ENCODE measurements around the gene SNX3.

Gene SNX3

GRCh38 chr6:108168501-108169463, 92.1 kb downstream of the SNX3 start:
- DNase-seq = no peak

DNA sequence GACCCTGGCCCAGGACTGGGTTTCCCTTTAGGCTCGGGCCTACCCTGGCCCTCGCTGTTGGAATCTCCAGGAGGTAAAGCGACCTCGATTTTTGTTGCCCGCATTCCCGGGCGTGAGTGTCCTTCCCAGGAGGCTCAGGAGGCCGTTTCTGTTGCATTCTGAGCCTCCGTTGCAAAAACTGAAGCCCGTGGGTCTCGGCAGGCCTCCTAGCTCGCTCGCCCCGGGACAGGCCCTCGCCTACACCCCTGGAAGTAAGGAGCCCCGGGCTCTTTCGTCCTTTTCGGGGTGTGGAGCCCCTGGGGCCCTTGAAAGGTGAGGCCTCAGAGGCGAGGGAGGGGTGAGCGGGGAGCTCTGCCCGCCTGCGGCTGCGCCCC, 92.8 kb downstream of the SNX3 start:
- DNase-seq = no peak

GRCh38 chr6:108167449-108168089, 93.3 kb downstream of the SNX3 start:
- no peak for DNase-seq

- no peak for DNase-seq
Measured at GRCh38 chr6:108166664-108167448, 94.0 kb downstream of the SNX3 start.

GRCh38 chr6:108165714-108166663, 94.9 kb downstream of the SNX3 start, which contains the start of gene NR2E1:
TSS of gene NR2E1 (plus strand) at chr6:108166022. CDS start at chr6:108166766, 744 bp downstream.
- DNase-seq = no peak

DNA sequence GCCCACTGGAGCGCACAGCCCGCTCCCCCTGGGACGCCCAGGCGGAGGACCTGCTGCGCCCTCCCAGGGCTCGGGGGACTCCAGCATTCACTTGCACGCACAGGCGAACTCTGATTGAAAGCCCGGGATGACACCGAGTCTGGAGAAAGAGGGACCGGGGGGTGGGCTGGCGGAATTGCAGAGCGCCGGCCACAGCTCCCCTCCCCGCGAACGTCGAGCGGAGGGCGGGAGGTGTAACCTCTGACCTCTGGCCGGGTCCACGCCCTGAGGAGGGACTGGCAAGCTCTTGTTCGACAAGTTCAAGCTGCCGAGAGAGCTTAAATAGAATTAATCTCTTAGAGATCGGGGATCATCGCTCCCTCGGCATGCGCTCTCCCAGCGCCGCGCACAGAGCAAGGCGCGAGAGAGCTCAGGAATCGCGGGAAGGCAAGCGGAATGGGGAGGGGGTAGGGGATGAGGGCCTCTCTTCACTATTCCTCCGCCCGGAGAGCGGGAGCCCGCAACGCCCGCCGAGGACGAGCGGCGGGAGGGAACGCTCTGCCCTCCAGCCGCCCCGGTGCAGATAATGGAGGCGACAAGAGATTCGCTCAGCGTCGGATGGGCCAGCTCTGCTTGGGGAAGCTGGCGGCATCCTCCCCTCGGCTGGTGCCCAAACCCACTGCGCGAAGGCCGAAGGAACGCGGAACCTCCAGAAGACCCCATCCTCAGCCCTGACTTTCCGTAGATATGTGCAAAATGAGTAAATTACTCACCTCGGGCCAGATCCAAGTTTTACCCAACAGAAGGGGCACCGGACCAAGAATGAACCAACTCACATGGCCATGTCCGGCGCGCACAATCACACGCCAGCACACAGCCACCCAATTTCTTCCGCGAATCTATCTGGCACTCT, 95.8 kb downstream of the SNX3 start:
- DNase-seq = no peak

- no peak for DNase-seq
Measured at GRCh38 chr6:108164543-108164814, 96.4 kb downstream of the SNX3 start.

GRCh38 chr6:108163644-108164542, 96.9 kb downstream of the SNX3 start:
- DNase-seq = no peak

GRCh38 chr6:108163267-108163643, 97.6 kb downstream of the SNX3 start:
- DNase-seq = no peak

- DNase-seq = no peak
Measured at GRCh38 chr6:108161724-108162282, 99.0 kb downstream of the SNX3 start.

Measured in activated CD4-positive, alpha-beta T cell treated with anti-CD3 and anti-CD28 coated beads, Interleukin-2, Interleukin-6, amounts not matched to agents 100 ng/mL and 50 ng/mL, durations not matched to agents 16 hours and 8 hours (primary cell).